Lower leg skin (tissue), 3 donors: ENCODE measurements around the gene FBXO45.

Experiments used
- POLR2A ChIP-seq, 2 donors: fragments of 450-650 bp; IDR thresholded peaks; one replicate each; pipeline ENCODE4 v1.6.1; 2016 to 2017; ENCODE audit warnings: antibody characterized with exemption in 2 of 2, mild to moderate bottlenecking in 1 of 2, moderate library complexity in 1 of 2
- TF ChIP-seq, protein P1 (sequence below), 3 donors: fragments of 450-650 bp; IDR thresholded peaks; one replicate each; pipeline ENCODE4 v1.5.1; 2016; ENCODE audit warnings: antibody characterized with exemption in 3 of 3, mild to moderate bottlenecking in 3 of 3, moderate library complexity in 2 of 3

GRCh38 chr3:196629228-196629627 is 60.8 kb downstream of the FBXO45 start:
- TF ChIP-seq, protein P1, sequence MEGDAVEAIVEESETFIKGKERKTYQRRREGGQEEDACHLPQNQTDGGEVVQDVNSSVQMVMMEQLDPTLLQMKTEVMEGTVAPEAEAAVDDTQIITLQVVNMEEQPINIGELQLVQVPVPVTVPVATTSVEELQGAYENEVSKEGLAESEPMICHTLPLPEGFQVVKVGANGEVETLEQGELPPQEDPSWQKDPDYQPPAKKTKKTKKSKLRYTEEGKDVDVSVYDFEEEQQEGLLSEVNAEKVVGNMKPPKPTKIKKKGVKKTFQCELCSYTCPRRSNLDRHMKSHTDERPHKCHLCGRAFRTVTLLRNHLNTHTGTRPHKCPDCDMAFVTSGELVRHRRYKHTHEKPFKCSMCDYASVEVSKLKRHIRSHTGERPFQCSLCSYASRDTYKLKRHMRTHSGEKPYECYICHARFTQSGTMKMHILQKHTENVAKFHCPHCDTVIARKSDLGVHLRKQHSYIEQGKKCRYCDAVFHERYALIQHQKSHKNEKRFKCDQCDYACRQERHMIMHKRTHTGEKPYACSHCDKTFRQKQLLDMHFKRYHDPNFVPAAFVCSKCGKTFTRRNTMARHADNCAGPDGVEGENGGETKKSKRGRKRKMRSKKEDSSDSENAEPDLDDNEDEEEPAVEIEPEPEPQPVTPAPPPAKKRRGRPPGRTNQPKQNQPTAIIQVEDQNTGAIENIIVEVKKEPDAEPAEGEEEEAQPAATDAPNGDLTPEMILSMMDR (IDR thresholded peaks at IDR 0.05), result no peak
- no peak for TF ChIP-seq POLR2A (IDR thresholded peaks at IDR 0.05)
